ENCODE results near the gene PTPN18. TPM values are rescaled to one million over a fixed set of nuclear protein-coding genes. Genes with fewer than 3 reads are reported as not detected.

Gene PTPN18
- total RNA-seq, 1 donor from 2014 or later: 26.0 TPM

- DNase-seq (ENCODE audit: low spot score): peak; percentile 88
- H3K4me3 Mint-ChIP-seq (ENCODE audit: unreplicated experiment): no peak overlapping the region
- H3K4me1 Mint-ChIP-seq (ENCODE audit: low read depth): peaks cover 17% of the 10 kb centered on the region
- no peak for TF ChIP-seq CTCF (IDR thresholded peaks at IDR 0.05)
- peaks cover 24% of the 10 kb centered on the region for H3K36me3 Mint-ChIP-seq (ENCODE audit: low read depth)
- no peaks in the 10 kb centered on the region for H3K27me3 Mint-ChIP-seq (ENCODE audit: low read depth)
- no peak overlapping the region for H3K27ac Mint-ChIP-seq (ENCODE audit: unreplicated experiment)
- H3K9me3 Mint-ChIP-seq (ENCODE audit: low read depth): no peaks in the 10 kb centered on the region
These were observed 10.2 kb upstream of the PTPN18 start for GRCh38 chr2:130345611-130346010.

GRCh38 chr2:130346041-130346740 lies 9.7 kb upstream of the PTPN18 start:
- peaks cover 24% of the 10 kb centered on the region for H3K36me3 Mint-ChIP-seq (ENCODE audit: low read depth)
- peaks cover 14% of the 10 kb centered on the region for H3K4me1 Mint-ChIP-seq (ENCODE audit: low read depth)
- no peak overlapping the region for H3K27ac Mint-ChIP-seq (ENCODE audit: unreplicated experiment)
- no peaks in the 10 kb centered on the region for H3K27me3 Mint-ChIP-seq (ENCODE audit: low read depth)
- no peak overlapping the region for H3K4me3 Mint-ChIP-seq (ENCODE audit: unreplicated experiment)
- H3K9me3 Mint-ChIP-seq (ENCODE audit: low read depth): no peaks in the 10 kb centered on the region
- no peak for TF ChIP-seq CTCF (IDR thresholded peaks at IDR 0.05)
- peak; percentile 81 for DNase-seq (ENCODE audit: low spot score)

- peak; percentile 62 for DNase-seq (ENCODE audit: low spot score)
- Mint-ChIP-seq H3K4me1 (ENCODE audit: low read depth) (peaks cover 11% of the 10 kb centered on the region), H3K9me3 (ENCODE audit: low read depth) (no peaks in the 10 kb centered on the region), H3K27me3 (ENCODE audit: low read depth) (no peaks in the 10 kb centered on the region), H3K36me3 (ENCODE audit: low read depth) (peaks cover 24% of the 10 kb centered on the region), H3K4me3 (ENCODE audit: unreplicated experiment) (no peak overlapping the region), H3K27ac (ENCODE audit: unreplicated experiment) (no peak overlapping the region)
- TF ChIP-seq CTCF (IDR thresholded peaks at IDR 0.05): no peak
These were observed 9.2 kb upstream of the PTPN18 start for GRCh38 chr2:130346741-130347066.

GRCh38 chr2:130347220-130347925 lies 8.5 kb upstream of the PTPN18 start:
- TF ChIP-seq CTCF (IDR thresholded peaks at IDR 0.05): no peak
- Mint-ChIP-seq H3K4me3 (ENCODE audit: unreplicated experiment) (no peak overlapping the region), H3K27me3 (ENCODE audit: low read depth) (no peaks in the 10 kb centered on the region)

GRCh38 chr2:130349174-130349573 lies 6.7 kb upstream of the PTPN18 start:
- Mint-ChIP-seq H3K36me3 (ENCODE audit: low read depth) (peaks cover 24% of the 10 kb centered on the region), H3K27me3 (ENCODE audit: low read depth) (no peaks in the 10 kb centered on the region), H3K4me3 (ENCODE audit: unreplicated experiment) (no peak overlapping the region), H3K9me3 (ENCODE audit: low read depth) (no peaks in the 10 kb centered on the region), H3K4me1 (ENCODE audit: low read depth) (peaks cover 9% of the 10 kb centered on the region), H3K27ac (ENCODE audit: unreplicated experiment) (no peak overlapping the region)
- TF ChIP-seq CTCF (IDR thresholded peaks at IDR 0.05): no peak
- no peak for DNase-seq (ENCODE audit: low spot score)

More at GRCh38 chr2:130347220-130347925, 8.5 kb upstream of the PTPN18 start:
- DNase-seq (ENCODE audit: low spot score): no peak
- Mint-ChIP-seq H3K36me3 (ENCODE audit: low read depth) (peaks cover 24% of the 10 kb centered on the region), H3K4me1 (ENCODE audit: low read depth) (peaks cover 13% of the 10 kb centered on the region), H3K9me3 (ENCODE audit: low read depth) (no peaks in the 10 kb centered on the region), H3K27ac (ENCODE audit: unreplicated experiment) (no peak overlapping the region)

All from chondrocyte (in vitro differentiated cells).